Activated CD4-positive, alpha-beta T cell treated with anti-CD3 and anti-CD28 coated beads, Interleukin-2, amount 50 U/mL, for 16 hours (primary cell): ENCODE data around the gene TIGAR.

Experiments used
- DNase-seq: peaks from one replicate; pipeline ENCODE4 v3.0.0-alpha.2; 2020

TIGAR gene

DNA sequence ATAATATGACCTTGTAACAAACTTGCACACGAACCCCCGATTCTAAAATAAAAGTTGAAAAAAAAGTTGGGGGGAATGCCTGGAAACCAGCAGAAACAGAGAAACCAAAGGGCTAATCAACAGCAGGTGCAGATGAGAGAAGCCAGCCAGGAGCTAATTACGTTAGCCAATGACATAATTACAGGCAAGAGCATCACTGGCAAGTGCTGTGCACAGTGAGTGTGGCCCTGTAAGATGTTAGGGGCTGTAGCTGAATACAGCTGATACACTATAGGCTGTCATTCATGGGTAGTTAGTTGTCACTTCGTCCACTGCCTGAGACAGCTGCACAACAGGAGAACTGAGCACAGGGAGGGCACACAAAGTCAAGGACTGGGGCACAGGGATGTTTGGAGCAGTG is 65.8 kb downstream of the TIGAR start:
- no peak for DNase-seq

DNA sequence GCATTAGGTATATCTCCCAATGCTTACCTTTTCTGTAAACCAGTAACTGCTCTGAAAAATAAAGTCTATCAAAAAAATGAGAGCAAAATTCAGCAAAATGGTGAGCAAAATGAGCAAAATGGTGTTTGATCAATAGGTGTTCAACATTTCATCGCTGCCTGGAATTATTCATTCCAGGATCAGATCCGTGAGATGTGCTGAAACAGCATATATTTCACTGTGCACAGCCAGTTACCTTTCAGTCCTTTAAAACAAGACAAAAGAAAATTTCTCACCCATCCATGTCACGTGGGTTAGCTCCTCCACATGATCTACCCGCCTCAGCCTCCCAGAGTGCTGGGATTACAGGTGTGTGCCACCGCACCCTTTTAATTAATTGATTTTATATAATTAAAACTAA is 66.6 kb downstream of the TIGAR start:
- no peak for DNase-seq

DNA sequence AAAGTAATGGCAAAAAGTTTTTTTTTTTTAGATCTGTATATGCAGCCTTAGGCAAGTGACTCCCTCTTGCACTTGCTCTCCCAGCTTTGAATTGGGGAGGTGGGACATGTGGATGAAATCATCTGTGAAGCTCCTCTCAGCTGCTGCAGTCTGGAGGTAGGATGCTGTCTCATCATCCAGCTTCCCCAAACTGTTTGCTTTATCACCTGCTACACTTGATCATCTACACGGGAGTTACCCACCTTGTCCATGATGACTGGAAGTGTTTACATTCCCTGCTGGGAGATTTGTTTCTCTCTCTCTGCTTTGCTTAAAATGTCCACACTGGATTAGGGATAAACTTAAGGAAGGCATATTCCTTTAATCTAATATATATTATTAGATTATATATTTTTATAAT is 67.0 kb downstream of the TIGAR start:
- no peak for DNase-seq

DNA sequence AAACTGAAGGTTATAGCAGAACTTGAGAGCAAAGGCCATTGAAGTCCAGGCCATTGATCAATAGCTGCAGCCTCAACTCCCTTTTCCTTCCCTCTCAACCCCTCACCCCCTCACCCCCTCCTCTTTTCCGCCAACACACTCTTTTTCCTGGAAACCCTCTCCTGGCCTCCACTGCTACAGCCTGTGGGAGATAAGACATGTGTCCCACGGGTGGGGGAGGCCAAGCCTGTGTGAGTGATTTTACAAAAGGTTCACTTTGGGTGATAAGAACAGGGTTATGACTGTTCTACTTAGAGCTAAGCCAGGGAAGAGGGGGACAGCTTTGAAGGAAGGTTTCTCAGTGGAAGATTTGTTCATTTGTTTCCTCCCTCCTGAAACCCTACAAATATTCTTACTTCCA is 67.6 kb downstream of the TIGAR start:
- DNase-seq = no peak

DNA sequence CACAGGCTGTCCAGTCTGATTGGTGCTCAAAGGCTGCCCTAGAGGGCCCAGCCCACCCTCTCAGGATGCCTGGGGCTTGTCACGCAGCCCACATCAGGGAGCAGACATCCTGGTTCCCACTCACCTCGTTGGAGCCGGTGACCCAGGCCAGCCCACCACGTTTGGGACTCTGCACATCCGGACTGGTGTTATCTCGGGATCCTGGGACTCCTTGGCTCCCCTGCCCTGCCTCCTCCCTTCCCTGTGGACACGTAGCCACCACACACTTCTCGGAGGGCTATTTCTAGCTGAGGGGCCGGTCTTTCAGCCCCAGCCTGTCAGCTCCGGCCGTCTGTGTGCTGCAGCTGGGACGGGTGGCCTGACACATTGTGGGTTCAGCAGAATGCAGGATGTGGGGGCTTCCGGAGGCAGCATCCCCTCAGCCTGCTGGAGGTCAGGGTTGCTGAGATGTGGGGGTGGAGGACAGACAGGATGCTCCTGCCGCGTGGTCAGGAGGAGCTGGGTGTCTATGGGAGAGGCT is 71.3 kb downstream of the TIGAR start:
- DNase-seq = no peak

DNA sequence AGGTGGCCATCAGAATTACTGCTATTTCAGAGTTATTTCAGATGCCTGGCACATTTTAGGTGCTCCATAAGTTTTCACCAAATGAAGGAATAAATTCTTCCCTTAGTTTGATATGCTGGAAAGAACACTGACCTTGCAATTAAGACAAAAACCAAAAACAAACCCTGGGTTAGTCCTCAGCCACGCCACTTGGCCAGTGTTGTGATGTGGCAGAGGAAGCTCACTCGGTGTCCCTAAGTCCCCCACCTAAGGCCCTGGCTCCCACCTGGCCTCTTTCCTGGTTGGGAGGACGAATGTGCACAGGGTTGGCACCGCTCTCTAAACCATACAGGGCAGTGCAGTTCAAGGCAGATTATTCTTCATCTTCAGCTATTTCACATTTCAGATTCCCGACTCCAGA is 72.2 kb downstream of the TIGAR start:
- DNase-seq = no peak

DNA sequence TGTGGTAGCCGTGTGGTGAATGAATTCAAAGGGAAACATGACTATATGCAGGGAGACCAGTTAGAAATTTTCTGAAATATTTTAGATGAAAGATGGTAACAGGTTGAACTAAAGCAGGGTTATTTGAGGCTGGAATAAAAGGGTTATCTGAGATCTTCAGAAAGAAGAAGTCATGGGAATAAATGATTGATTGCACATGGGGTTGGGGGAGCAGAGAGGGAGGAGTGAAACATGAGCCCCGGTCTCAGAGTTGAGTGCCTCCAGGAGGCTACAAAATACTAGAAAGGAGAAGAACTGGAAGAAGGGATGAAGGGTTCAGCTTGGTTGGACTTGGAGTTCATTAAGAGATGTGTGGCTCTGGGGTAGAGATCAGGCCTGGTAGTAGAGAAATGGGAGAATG is 74.8 kb downstream of the TIGAR start:
- no peak for DNase-seq

DNA sequence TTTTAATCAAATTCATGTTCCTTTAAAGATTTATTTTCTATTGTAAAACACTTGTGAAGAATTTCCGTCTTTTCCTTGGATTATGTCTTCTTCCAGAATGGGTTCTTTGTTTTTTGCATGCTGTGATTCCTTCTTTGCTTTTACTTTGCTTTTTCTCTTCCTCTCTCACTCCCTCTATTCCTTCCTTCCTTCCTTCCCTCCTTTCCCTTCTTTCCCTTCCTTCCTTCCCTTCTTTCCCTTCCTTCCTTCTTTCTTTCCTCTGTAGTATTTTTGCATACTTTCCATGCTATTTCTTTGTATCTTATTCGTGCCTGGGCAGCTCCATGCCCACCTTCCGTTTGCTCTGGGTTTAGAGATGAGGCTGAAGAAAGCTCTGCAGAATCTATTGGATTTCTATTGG is 80.1 kb downstream of the TIGAR start:
- no peak for DNase-seq

DNA sequence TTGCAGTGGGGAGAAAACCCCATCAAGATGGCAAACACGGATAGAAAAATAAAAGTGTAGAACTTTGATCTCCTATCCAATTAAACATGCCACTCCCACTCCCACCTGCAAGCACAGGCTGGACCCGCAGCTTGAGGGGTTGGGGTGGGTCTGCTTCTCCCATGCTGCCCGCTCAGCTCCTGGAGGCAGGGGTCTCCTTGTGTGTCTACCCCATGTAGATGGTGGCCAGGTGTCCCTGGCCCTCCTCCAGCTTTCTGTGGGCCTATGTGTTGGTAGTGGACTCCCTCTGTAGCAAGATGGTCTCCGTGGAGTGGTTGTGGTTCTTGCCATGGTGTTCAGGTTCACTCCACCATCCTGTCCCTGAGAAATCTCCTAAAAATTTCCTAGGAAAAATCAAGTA is 82.0 kb downstream of the TIGAR start:
- DNase-seq = no peak
